IgD-negative memory B cell (primary cell): ENCODE data around the gene WNT5A. TPM values are rescaled to one million over a fixed set of nuclear protein-coding genes. Genes with fewer than 3 reads are reported as not detected.

Source experiments
- H3K27ac Mint-ChIP-seq, 3 donors: one replicate each; pipeline ENCODE4 v1.8.0; 2020 to 2022; ENCODE audit warnings: mild to moderate bottlenecking in 3 of 3, mixed read lengths in 3 of 3, moderate library complexity in 1 of 3
- H3K27me3 Mint-ChIP-seq: one replicate; pipeline ENCODE4 v1.8.0; 2021; ENCODE audit warnings: mixed read lengths
- H3K36me3 Mint-ChIP-seq: one replicate; pipeline ENCODE4 v1.8.0; 2020; ENCODE audit warnings: mild to moderate bottlenecking, mixed read lengths
- H3K4me1 Mint-ChIP-seq, 3 donors: one replicate each; pipeline ENCODE4 v1.8.0; 2020 to 2022; ENCODE audit warnings: mixed read lengths in 3 of 3, mild to moderate bottlenecking in 1 of 3
- H3K4me3 Mint-ChIP-seq, 4 donors: one replicate each; pipeline ENCODE4 v1.8.0; 2020 to 2022; ENCODE audit warnings: mild to moderate bottlenecking in 4 of 4, mixed read lengths in 4 of 4, moderate library complexity in 3 of 4
- H3K9me3 Mint-ChIP-seq, 3 donors: one replicate each; pipeline ENCODE4 v1.8.0; 2020 to 2021; ENCODE audit warnings: mixed read lengths in 3 of 3, mild to moderate bottlenecking in 1 of 3
- polyA plus RNA-seq: library from polyadenylated mRNA; unstranded; fragments of 300-500 nt; fragmentation: Illumina TruSeq; gene quantifications from one replicate; pipeline ENCODE4 v1.2.3, GENCODE V29; 2021

The WNT5A gene
- polyA plus RNA-seq, 1 donor from 2014 or later = not detected

DNA sequence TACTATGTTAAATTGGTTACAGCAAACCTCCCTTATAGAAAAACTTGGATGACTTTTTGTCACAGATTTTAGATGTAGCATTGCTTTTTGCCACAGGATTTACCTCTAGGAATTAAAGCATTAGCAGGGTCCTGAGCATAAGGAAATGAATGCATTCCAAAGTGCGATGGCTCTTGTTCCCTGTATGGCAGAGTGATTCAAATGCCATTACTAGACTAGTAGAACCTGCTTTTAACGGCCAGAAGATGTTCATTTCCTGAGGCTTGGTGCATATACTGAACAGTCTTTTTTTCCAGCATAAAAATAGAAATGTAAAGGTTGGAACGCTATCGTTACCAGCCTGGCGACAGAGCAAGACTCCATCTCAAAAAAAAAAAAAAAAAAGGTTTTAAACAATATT is 59.4 kb downstream of the WNT5A start:
- Mint-ChIP-seq H3K27me3 (no peaks in the 10 kb centered on the region), H3K4me3 (no peak overlapping the region), H3K27ac (no peak overlapping the region), H3K36me3 (no peaks in the 10 kb centered on the region), H3K9me3 (peaks cover 0 to 2% (median 0%) of the 10 kb centered on the region in 3 donors), H3K4me1 (no peaks in the 10 kb centered on the region)

GRCh38 chr3:55426486-55426885 is 60.6 kb downstream of the WNT5A start:
- Mint-ChIP-seq H3K27ac (no peak overlapping the region), H3K4me1 (no peaks in the 10 kb centered on the region), H3K9me3 (peaks cover 0 to 5% (median 2%) of the 10 kb centered on the region in 3 donors), H3K27me3 (no peaks in the 10 kb centered on the region), H3K4me3 (no peak overlapping the region), H3K36me3 (no peaks in the 10 kb centered on the region)

DNA sequence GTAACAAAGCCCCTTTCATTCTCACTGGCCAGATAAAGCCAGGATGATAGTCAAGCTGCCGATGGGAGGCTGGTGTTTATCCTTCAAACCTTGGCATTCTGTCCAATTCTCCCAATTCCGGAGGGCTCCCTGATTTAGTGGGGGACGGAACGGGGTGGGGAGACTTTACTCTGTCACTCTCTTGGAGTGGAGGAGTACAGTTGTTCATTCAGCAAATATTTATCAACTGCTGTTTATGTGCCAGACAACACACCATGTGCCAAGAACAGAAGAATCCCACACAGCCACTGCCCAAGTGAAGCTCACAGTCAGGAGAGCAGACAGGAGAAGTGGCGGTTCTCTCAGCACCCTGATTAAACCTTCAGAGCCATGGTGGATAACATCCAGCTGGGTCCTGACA is 63.3 kb downstream of the WNT5A start:
- Mint-ChIP-seq H3K36me3 (no peaks in the 10 kb centered on the region), H3K4me3 (no peak overlapping the region), H3K4me1 (no peaks in the 10 kb centered on the region), H3K27me3 (no peaks in the 10 kb centered on the region), H3K27ac (no peak overlapping the region), H3K9me3 (peaks cover 0 to 9% (median 2%) of the 10 kb centered on the region in 3 donors)

- no peak overlapping the region for H3K4me3 Mint-ChIP-seq
- peaks cover 2 to 19% (median 4%) of the 10 kb centered on the region in 3 donors for H3K9me3 Mint-ChIP-seq
- peaks cover 1% of the 10 kb centered on the region for H3K36me3 Mint-ChIP-seq
These were observed 69.9 kb downstream of the WNT5A start for GRCh38 chr3:55417211-55417610.

GRCh38 chr3:55416331-55416821 is 70.7 kb downstream of the WNT5A start:
- Mint-ChIP-seq H3K9me3 (peaks cover 2 to 15% (median 4%) of the 10 kb centered on the region in 3 donors), H3K27me3 (no peaks in the 10 kb centered on the region)

More at GRCh38 chr3:55417211-55417610, 69.9 kb downstream of the WNT5A start:
- no peaks in the 10 kb centered on the region for H3K27me3 Mint-ChIP-seq
- H3K27ac Mint-ChIP-seq = no peak overlapping the region
- H3K4me1 Mint-ChIP-seq = no peaks in the 10 kb centered on the region

More at GRCh38 chr3:55416331-55416821, 70.7 kb downstream of the WNT5A start:
- peaks cover 1% of the 10 kb centered on the region for H3K36me3 Mint-ChIP-seq
- no peak overlapping the region for H3K4me3 Mint-ChIP-seq
- no peaks in the 10 kb centered on the region for H3K4me1 Mint-ChIP-seq
- no peak overlapping the region for H3K27ac Mint-ChIP-seq
